T-helper 22 cell (primary cell): ENCODE results near the gene TNFSF4.
"Not testable (repeated sequence)": the region's sequence is repeated elsewhere in the genome, so short reads cannot be mapped to it uniquely, and the experiment has no call there.

Source experiments
- DNase-seq: peaks from one replicate; pipeline ENCODE4 v3.0.0-alpha.2; 2020; ENCODE audit warnings: low read depth

Gene TNFSF4

DNA sequence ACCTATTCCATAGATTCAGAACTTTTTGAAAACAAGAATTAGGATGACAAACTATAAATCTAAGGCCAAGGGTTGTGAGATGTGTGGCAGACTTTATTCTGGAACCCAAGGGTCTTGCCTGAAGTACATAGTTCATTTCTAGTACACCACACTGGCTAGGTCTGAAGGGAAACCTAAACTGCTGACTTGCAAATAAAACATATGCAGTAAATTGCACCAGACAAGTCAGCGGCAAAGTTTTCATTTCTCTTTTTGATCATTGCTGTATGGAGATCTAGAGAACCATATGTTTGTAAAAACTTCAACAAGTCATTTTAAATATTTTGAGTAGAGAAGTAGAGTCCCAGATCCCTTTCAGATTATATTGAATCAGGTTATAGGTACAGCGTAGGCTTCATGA, 43.9 kb downstream of the TNFSF4 start:
- no peak for DNase-seq

DNA sequence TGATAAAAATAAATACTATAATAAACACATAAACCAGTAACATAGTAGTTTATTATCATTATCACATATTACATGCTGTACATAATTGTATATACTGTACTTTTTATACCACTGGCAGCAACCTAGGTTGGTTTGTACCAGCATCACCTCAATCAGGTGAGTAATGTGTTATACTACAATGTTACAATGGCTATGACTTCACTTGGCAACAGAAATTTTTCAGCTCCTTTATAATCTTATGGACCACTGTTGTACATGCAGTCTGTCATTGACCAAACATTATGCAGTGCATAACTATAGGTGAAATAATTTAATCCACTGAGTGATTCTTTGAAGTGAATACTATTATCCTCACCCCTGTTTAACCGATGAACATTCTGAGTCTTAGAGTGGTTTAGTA, 44.5 kb downstream of the TNFSF4 start:
- no peak for DNase-seq

DNA sequence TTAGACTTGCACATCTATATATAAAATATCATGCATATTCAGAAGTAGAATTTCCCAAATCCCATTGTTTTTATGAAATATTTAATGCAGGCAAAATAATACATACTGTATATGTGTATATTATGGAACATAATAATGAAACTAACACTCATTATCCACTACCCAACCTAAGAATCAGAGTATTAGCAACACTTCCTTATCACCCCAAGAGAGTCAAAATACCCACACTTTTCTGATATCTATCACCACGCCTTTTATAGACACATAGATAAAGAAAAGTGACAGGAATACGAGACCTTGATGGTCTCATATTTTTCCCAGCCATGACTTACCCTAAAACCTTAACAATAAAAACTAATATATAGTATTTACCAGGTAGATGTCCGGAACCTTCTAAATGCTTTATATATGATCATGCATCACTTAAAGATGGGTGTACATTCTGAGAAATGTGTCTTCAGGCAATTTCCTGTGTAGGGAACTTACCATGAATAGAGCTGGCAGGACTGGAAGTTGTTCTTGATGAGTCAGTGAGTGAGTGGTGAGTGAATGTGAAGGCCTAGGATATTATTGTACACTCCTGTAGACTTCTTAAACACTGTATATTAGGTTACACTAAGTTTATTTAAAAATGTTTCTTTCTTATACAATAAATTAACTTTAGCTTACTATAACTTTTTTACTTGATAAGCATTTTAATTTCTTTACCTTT, 45.5 kb downstream of the TNFSF4 start:
- no peak for DNase-seq

DNA sequence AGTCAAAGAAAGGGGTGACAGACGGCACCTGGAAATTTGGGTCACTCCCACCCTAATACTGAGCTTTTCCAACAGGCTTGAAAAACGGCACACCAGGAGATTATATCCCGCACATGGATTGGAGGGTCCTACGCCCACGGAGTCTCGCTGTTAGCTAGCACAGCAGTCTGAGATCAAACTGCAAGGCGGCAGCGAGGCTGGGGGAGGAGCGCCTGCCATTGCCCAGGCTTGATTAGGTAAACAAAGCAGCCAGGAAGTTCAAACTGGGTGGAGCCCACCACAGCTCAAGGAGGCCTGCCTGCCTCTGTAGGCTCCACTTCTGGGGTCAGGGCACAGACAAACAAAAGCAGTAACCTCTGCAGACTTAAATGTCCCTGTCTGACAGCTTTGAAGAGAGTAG, 53.2 kb downstream of the TNFSF4 start:
- not testable (repeated sequence) for DNase-seq

DNA sequence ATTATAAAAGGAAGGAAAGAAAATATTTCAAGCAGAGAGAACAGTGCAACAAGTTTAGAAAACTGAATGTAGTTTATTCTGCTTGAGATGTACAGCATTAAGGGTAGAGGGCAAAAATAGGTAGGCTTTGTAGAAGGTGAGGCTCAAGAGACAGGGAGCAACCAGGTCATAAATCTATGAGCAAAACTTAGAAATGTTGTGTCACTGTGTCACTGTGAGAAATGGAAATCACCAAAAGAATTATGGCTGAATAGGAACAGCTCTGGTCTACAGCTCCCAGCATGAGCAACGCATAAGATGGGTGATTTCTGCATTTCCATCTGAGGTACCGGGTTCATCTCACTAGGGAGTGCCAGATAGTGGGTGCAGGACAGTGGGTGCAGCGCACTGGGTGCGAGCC, 53.6 kb downstream of the TNFSF4 start:
- no peak for DNase-seq

- DNase-seq: no peak
Observed at GRCh38 chr1:173152598-173152997, 54.5 kb downstream of the TNFSF4 start.

- no peak for DNase-seq
Observed at GRCh38 chr1:173150795-173151194, 56.3 kb downstream of the TNFSF4 start.

- no peak for DNase-seq
Observed at GRCh38 chr1:173149887-173150286, 57.2 kb downstream of the TNFSF4 start.

- no peak for DNase-seq
Observed at GRCh38 chr1:173148971-173149370, 58.2 kb downstream of the TNFSF4 start.

DNA sequence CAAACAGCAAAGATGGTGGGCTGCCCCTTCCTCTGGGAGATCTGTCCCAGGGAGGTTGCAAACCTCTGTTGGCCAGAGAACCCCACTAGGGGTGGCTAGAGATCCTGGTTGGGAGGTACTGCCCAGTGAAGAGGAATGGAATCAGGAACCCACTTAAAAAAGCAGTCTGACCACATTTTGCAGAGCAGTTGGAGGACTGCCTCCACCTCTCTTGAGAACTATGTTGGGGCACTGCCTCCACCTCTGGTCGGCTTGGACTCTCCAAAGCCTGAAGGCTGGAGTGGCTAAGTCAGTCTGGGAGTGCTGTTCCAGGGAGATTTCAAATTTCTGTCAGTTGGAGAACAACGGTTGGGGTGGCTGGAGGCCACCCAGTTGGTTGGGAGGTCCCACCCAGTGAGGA, 58.6 kb downstream of the TNFSF4 start:
- no peak for DNase-seq

DNA sequence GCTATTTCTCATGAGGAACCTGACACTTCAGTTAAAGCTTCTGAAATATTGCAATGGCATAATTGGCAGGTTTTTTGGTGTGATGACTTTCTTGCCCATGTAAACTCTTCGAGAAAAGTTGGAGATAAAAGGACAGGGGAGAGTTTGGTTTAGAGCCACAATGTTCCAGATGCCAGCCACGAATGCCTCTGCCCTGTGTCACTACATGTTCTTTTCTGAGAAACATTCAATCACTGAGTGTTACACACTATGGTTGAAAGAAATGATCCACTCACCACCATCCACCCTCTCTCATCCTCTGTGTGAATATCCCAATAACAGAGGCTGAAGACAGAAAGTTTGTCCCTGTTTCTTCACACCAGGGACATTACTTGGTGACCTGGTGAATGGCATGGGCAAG, 66.4 kb downstream of the TNFSF4 start:
- DNase-seq: no peak

DNA sequence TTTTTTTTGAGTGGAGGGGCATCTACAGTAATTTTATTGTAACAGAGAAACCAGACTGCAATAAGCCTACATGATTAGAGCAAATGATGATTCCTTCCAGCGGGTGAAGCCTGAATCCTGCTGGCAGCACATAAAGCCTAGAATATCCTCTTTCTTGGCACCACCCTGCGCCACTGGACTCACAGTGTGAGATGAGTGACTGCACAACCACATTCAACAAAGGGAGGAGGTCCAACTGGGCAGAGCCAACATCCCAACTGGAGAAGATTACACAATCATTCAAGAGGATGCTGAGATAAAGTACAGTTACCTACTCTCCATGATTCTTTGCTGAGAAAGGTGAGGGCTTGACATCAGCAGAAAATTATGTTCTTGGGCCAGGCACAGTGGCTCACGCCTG, 67.4 kb downstream of the TNFSF4 start:
- DNase-seq: no peak

GRCh38 chr1:173137107-173137706, 69.9 kb downstream of the TNFSF4 start:
- DNase-seq: no peak

- DNase-seq: no peak
Observed at GRCh38 chr1:173134800-173135199, 72.3 kb downstream of the TNFSF4 start.

- DNase-seq: no peak
Observed at GRCh38 chr1:173134029-173134428, 73.1 kb downstream of the TNFSF4 start.
